Upper lobe of left lung (tissue), 4 donors: ENCODE results near the gene LAPTM4A.

Source experiments
- CTCF ChIP-seq, 6 experiments: fragments of 450-650 bp in 4 of 6; fragments of 200-600 bp in 2 of 6; sonication (generic) in 2 of 6; IDR thresholded peaks; one replicate each; pipeline ENCODE4 v1.5.1; 2016 to 2019; ENCODE audit warnings: antibody characterized with exemption in 6 of 6
- EP300 ChIP-seq, 4 donors: sonication (generic); formaldehyde crosslinking; IDR thresholded peaks; one replicate each; pipeline ENCODE4 v1.5.1; 2017; ENCODE audit warnings: antibody characterized with exemption in 4 of 4, control low read depth in 2 of 4
- POLR2AphosphoS5 ChIP-seq, 2 donors: sonication (generic); formaldehyde crosslinking; IDR thresholded peaks; one replicate each; pipeline ENCODE4 v1.5.1; 2017; ENCODE audit warnings: antibody characterized with exemption in 2 of 2

GRCh38 chr2:20001361-20001863 lies 50.0 kb downstream of the LAPTM4A start:
- TF ChIP-seq CTCF (IDR thresholded peaks at IDR 0.05) (no peak), EP300 (IDR thresholded peaks at IDR 0.05) (no peak), POLR2AphosphoS5 (IDR thresholded peaks at IDR 0.05) (no peak)
